ENCODE measurements around the gene DERL3. TPM values are rescaled to one million over a fixed set of nuclear protein-coding genes. Genes with fewer than 3 reads are reported as not detected.

The DERL3 gene
- total RNA-seq, 1 experiment from 2014 or later, result 12.5 TPM

DNA sequence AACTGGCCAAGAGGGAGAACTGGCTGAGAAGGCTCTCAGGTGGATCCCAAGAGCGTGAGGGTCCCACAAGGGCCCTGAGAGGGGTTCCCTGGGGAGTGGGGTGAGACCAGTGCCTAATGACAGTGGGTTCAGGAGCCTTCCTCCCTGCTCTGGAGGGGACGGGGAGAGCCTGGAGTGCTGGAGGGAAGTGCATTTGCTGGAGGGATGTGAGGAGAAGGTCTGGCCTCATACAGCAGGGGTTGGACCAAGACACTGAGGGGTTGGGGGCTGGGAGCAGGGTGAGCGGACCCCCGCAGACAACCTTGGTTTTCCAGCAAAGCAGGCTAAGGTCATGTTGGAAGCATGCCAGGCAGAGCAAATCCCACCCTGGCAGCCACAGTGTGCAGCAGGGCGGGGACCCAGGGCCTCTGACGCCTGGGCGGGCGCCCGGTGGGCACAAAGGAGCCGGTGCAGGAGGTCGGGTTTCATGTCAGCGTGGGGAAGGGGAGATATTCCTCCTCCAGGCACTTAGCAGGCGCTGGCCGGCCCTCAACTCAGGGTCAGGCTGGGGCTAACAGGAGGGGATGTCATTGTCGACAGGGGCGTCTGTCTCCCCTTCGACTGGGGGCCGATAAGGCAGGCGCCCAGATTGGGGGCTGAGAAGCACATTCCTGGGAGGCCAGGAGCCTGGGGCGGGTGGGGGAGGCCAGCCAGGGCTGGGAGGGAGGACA lies 3.1 kb upstream of the DERL3 start (continued):
- TF ChIP-seq, protein P1, sequence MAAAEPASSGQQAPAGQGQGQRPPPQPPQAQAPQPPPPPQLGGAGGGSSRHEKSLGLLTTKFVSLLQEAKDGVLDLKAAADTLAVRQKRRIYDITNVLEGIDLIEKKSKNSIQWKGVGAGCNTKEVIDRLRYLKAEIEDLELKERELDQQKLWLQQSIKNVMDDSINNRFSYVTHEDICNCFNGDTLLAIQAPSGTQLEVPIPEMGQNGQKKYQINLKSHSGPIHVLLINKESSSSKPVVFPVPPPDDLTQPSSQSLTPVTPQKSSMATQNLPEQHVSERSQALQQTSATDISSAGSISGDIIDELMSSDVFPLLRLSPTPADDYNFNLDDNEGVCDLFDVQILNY (CRISPR knock-in tag; IDR thresholded peaks at IDR 0.05), result no peak
- TF ChIP-seq RORB (CRISPR knock-in tag; IDR thresholded peaks at IDR 0.05) (no peak), MXD4 (CRISPR knock-in tag; IDR thresholded peaks at IDR 0.05; ENCODE audit: borderline replicate concordance) (no peak), SMAD4 (CRISPR knock-in tag; IDR thresholded peaks at IDR 0.05) (no peak), TP53 (CRISPR knock-in tag; IDR thresholded peaks at IDR 0.05) (no peak), ZNF219 (CRISPR knock-in tag; IDR thresholded peaks at IDR 0.05; ENCODE audit: borderline replicate concordance) (no peak), FOXP1 (CRISPR knock-in tag; IDR thresholded peaks at IDR 0.05; ENCODE audit: borderline replicate concordance) (no peak), ESRRA (CRISPR knock-in tag; IDR thresholded peaks at IDR 0.05; ENCODE audit: borderline replicate concordance) (no peak), TCF7 (CRISPR knock-in tag; IDR thresholded peaks at IDR 0.05; ENCODE audit: low read depth) (no peak), NFE2L1 (CRISPR knock-in tag; IDR thresholded peaks at IDR 0.05) (no peak)
- TF ChIP-seq, protein P2, sequence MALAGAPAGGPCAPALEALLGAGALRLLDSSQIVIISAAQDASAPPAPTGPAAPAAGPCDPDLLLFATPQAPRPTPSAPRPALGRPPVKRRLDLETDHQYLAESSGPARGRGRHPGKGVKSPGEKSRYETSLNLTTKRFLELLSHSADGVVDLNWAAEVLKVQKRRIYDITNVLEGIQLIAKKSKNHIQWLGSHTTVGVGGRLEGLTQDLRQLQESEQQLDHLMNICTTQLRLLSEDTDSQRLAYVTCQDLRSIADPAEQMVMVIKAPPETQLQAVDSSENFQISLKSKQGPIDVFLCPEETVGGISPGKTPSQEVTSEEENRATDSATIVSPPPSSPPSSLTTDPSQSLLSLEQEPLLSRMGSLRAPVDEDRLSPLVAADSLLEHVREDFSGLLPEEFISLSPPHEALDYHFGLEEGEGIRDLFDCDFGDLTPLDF (CRISPR knock-in tag; IDR thresholded peaks at IDR 0.05), result no peak
- TF ChIP-seq, protein P3, sequence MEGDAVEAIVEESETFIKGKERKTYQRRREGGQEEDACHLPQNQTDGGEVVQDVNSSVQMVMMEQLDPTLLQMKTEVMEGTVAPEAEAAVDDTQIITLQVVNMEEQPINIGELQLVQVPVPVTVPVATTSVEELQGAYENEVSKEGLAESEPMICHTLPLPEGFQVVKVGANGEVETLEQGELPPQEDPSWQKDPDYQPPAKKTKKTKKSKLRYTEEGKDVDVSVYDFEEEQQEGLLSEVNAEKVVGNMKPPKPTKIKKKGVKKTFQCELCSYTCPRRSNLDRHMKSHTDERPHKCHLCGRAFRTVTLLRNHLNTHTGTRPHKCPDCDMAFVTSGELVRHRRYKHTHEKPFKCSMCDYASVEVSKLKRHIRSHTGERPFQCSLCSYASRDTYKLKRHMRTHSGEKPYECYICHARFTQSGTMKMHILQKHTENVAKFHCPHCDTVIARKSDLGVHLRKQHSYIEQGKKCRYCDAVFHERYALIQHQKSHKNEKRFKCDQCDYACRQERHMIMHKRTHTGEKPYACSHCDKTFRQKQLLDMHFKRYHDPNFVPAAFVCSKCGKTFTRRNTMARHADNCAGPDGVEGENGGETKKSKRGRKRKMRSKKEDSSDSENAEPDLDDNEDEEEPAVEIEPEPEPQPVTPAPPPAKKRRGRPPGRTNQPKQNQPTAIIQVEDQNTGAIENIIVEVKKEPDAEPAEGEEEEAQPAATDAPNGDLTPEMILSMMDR (IDR thresholded peaks at IDR 0.05), result no peak
- TF ChIP-seq, protein P4, sequence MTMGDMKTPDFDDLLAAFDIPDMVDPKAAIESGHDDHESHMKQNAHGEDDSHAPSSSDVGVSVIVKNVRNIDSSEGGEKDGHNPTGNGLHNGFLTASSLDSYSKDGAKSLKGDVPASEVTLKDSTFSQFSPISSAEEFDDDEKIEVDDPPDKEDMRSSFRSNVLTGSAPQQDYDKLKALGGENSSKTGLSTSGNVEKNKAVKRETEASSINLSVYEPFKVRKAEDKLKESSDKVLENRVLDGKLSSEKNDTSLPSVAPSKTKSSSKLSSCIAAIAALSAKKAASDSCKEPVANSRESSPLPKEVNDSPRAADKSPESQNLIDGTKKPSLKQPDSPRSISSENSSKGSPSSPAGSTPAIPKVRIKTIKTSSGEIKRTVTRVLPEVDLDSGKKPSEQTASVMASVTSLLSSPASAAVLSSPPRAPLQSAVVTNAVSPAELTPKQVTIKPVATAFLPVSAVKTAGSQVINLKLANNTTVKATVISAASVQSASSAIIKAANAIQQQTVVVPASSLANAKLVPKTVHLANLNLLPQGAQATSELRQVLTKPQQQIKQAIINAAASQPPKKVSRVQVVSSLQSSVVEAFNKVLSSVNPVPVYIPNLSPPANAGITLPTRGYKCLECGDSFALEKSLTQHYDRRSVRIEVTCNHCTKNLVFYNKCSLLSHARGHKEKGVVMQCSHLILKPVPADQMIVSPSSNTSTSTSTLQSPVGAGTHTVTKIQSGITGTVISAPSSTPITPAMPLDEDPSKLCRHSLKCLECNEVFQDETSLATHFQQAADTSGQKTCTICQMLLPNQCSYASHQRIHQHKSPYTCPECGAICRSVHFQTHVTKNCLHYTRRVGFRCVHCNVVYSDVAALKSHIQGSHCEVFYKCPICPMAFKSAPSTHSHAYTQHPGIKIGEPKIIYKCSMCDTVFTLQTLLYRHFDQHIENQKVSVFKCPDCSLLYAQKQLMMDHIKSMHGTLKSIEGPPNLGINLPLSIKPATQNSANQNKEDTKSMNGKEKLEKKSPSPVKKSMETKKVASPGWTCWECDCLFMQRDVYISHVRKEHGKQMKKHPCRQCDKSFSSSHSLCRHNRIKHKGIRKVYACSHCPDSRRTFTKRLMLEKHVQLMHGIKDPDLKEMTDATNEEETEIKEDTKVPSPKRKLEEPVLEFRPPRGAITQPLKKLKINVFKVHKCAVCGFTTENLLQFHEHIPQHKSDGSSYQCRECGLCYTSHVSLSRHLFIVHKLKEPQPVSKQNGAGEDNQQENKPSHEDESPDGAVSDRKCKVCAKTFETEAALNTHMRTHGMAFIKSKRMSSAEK (CRISPR knock-in tag; IDR thresholded peaks at IDR 0.05; ENCODE audit: borderline replicate concordance), result no peak

DNA sequence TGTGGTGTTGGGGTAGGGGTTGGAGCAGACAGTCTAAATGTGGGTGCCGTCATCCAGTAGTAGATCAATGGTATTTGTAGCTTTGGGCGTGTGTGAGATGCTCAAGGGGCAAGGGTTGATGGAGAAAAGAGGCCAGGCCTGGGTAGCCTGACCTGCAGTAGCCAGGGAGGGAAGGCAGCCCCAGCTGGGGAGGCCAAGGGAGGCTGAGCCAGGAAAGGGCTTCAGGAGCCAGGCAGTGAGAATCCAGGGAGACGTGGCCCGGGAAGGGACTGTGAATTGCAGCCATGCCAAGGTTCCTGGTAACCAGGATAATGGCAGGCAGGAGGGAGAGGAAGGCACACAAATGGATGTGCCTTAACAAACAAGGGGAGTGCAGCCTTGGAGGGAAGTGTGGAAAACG lies 2.5 kb upstream of the DERL3 start:
- Mint-ChIP-seq H3K27me3 (ENCODE audit: low read depth) (peaks cover 23% of the 10 kb centered on the region), H3K4me3 (no peak overlapping the region), H3K36me3 (no peaks in the 10 kb centered on the region), H3K4me1 (peaks cover 29% of the 10 kb centered on the region), H3K9me3 (no peaks in the 10 kb centered on the region), H3K27ac (no peak overlapping the region)
- ChIA-PET CTCF (no interaction called here), POLR2A (no interaction called here)
- no peak for DNase-seq (ENCODE audit: low spot score)
- ATAC-seq, result no peak
- TF ChIP-seq, protein P5, sequence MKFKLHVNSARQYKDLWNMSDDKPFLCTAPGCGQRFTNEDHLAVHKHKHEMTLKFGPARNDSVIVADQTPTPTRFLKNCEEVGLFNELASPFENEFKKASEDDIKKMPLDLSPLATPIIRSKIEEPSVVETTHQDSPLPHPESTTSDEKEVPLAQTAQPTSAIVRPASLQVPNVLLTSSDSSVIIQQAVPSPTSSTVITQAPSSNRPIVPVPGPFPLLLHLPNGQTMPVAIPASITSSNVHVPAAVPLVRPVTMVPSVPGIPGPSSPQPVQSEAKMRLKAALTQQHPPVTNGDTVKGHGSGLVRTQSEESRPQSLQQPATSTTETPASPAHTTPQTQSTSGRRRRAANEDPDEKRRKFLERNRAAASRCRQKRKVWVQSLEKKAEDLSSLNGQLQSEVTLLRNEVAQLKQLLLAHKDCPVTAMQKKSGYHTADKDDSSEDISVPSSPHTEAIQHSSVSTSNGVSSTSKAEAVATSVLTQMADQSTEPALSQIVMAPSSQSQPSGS (CRISPR knock-in tag; IDR thresholded peaks at IDR 0.05; ENCODE audit: borderline replicate concordance, low read depth), result no peak
- TF ChIP-seq FOXK1 (CRISPR knock-in tag; IDR thresholded peaks at IDR 0.05), result no peak
- no peak for TF ChIP-seq MXD4 (CRISPR knock-in tag; IDR thresholded peaks at IDR 0.05; ENCODE audit: borderline replicate concordance)
- TF ChIP-seq, protein P4 (CRISPR knock-in tag; IDR thresholded peaks at IDR 0.05; ENCODE audit: borderline replicate concordance), result no peak
- TF ChIP-seq JUN (CRISPR knock-in tag; IDR thresholded peaks at IDR 0.05), result no peak
- TF ChIP-seq, protein P6, sequence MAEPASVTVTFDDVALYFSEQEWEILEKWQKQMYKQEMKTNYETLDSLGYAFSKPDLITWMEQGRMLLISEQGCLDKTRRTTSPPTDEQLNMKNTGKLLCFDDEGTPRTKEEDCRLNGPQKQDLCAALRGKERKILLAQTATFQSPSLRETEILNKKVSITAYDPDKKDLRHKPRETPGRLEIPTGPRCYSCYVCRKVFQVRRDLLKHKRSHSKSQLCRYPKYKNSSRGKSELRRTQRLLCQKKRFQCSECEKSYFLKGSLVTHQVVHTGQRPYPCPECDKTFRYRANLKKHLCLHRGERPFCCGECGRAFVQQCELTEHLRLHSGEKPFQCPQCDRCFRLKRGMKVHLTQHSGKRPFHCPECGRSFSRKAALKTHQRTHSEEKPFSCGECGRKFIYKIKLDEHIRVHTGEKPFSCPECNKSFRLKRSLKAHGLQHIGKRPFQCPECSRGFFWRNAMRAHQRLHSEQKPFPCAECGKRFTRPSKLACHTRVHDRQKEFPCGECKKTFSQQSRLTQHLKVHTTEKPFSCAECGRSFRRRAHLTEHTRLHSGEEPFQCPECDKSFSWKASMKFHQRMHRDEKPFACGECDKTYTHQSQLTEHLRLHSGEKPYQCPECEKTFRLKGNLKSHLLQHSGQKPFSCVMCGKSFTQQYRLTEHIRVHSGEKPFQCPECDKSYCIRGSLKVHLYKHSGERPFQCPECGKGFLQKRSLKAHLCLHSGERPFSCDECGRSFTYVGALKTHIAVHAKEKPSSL (CRISPR knock-in tag; conservative IDR thresholded peaks at IDR 0.05), result no peak
- TF ChIP-seq, protein P1 (CRISPR knock-in tag; IDR thresholded peaks at IDR 0.05), result no peak

Data from WTC11 (cell line).